Measurements from ENCODE around the gene KLHL33.

The KLHL33 gene

DNA sequence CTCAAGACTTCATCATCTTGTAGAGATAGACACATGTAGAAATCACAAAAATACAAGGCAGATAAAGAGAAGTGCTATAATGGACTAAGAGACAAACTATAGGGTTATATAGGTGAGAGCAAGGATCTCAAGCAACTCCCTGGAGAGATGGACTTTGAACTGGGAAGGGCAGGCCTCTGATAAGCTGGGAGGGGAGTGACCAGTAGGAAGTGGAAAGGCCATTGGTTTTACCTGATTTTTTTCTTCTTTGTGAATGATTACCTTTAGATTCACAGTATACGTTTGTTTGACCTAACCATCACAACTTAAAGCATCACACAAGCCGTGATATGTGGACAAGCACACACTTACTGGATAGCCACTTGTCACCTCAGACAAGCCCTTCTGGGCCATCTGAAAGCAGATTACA is 17.5 kb downstream of the KLHL33 start:
- ATAC-seq (ENCODE audit: insufficient read depth, low read depth) (no peak), DNase-seq (no peak)
- Histone ChIP-seq H3K4me3 (ENCODE audit: low read depth in 1 of 2, low read length in 2 of 2) (no peak overlapping the region), H3K9me3 (ENCODE audit: insufficient read depth, low read length, severe bottlenecking) (no peaks in the 10 kb centered on the region), H3K36me3 (ENCODE audit: insufficient read depth, low read length) (no peaks in the 10 kb centered on the region), H2AFZ (ENCODE audit: low read depth, low read length) (no peak overlapping the region), H4K20me1 (ENCODE audit: insufficient read depth, low read length) (no peaks in the 10 kb centered on the region), H3K9ac (ENCODE audit: low read depth, low read length) (no peak overlapping the region), H3K27me3 (ENCODE audit: insufficient read depth, low read length, poor library complexity) (no peaks in the 10 kb centered on the region), H3K4me1 (ENCODE audit: insufficient read depth, low read length) (peaks cover 20% of the 10 kb centered on the region), H3K27ac (ENCODE audit: low read length) (no peak overlapping the region), H3K4me2 (ENCODE audit: insufficient read depth, low read length) (no peak overlapping the region), H3K79me2 (ENCODE audit: insufficient read depth, low read length) (no peaks in the 10 kb centered on the region)
- no peak for TF ChIP-seq EZH2 (IDR thresholded peaks at IDR 0.05; ENCODE audit: borderline replicate concordance, low read depth, low read length, severe bottlenecking)
- TF ChIP-seq, protein P1, sequence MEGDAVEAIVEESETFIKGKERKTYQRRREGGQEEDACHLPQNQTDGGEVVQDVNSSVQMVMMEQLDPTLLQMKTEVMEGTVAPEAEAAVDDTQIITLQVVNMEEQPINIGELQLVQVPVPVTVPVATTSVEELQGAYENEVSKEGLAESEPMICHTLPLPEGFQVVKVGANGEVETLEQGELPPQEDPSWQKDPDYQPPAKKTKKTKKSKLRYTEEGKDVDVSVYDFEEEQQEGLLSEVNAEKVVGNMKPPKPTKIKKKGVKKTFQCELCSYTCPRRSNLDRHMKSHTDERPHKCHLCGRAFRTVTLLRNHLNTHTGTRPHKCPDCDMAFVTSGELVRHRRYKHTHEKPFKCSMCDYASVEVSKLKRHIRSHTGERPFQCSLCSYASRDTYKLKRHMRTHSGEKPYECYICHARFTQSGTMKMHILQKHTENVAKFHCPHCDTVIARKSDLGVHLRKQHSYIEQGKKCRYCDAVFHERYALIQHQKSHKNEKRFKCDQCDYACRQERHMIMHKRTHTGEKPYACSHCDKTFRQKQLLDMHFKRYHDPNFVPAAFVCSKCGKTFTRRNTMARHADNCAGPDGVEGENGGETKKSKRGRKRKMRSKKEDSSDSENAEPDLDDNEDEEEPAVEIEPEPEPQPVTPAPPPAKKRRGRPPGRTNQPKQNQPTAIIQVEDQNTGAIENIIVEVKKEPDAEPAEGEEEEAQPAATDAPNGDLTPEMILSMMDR (IDR thresholded peaks at IDR 0.05; ENCODE audit: borderline replicate concordance, extremely low read depth, low read length, poor library complexity, severe bottlenecking) = no peak

DNA sequence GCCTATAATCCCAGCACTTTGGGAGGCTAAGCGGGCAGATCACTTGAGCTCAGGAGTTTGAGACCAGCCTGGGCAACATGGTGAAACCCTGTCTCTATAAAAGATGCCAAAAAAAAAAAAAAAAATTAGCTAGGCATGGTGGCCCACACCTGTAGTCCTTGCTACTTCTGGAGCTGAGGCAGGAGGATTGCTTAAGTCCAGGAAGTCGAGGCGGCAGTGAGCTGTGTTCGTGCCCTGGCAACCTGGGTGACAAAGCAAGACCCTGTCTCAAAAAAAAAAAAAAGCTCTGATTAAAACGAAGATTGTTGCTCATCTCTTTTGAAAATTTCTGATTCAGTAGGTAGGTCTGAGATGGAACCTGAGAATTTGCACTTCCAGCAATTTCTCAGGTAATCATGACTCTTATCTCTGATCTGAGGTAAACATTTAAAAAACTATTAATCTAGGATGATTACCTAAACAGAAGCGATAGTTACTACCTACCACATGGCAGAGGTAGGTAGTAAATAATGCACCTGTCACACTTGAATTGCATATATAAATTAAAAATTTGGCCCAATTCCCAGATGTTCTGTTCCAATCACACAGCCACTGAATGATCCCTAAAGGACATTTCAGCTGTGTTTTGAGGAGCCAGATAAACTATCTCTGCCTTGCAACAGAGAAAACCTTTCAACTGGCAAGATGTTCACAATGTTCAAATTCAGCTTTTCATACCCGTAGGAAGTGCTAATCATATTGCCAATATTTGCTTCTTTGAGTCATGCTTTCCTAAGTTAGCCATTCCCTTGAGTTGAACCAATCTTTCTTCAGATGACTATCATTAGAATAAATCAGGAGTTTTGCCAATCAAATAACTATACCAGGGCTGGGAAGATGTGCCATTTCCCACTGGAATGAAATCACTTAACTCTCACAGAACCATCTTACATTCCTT is 18.4 kb downstream of the KLHL33 start:
- Histone ChIP-seq H3K9me3 (ENCODE audit: insufficient read depth, low read length, severe bottlenecking) (no peaks in the 10 kb centered on the region), H4K20me1 (ENCODE audit: insufficient read depth, low read length) (no peaks in the 10 kb centered on the region), H3K4me1 (ENCODE audit: insufficient read depth, low read length) (peaks cover 24% of the 10 kb centered on the region), H3K4me2 (ENCODE audit: insufficient read depth, low read length) (no peak overlapping the region), H3K27me3 (ENCODE audit: insufficient read depth, low read length, poor library complexity) (no peaks in the 10 kb centered on the region), H3K9ac (ENCODE audit: low read depth, low read length) (no peak overlapping the region), H3K79me2 (ENCODE audit: insufficient read depth, low read length) (peaks cover 7% of the 10 kb centered on the region; the same call in 1 of the 2 replicates), H3K27ac (ENCODE audit: low read length) (no peak overlapping the region), H3K4me3 (ENCODE audit: low read depth in 1 of 2, low read length in 2 of 2) (no peak overlapping the region), H2AFZ (ENCODE audit: low read depth, low read length) (no peak overlapping the region), H3K36me3 (ENCODE audit: insufficient read depth, low read length) (no peaks in the 10 kb centered on the region)
- ATAC-seq (ENCODE audit: insufficient read depth, low read depth) = no peak
- DNase-seq = no peak
- TF ChIP-seq, protein P1 (IDR thresholded peaks at IDR 0.05; ENCODE audit: borderline replicate concordance, extremely low read depth, low read length, poor library complexity, severe bottlenecking) = no peak
- no peak for TF ChIP-seq EZH2 (IDR thresholded peaks at IDR 0.05; ENCODE audit: borderline replicate concordance, low read depth, low read length, severe bottlenecking)

DNA sequence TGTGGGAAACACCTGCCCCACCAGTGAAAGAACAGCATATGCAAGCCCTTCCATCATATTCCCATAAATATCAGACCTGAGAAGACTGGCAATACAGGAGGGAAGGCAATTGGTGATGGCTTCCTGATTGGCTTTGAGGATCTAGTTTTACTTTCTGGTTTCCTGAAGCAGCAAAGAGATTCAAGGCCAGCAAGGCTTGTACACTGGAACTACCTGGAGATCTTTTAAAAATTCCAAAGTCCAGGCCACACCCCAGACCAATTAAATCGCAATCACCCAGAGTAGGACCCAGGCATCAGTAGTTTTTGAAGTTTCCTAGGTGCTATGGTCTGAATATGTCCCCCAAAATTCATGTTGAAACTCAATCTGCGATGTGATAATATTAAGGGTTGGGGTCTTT is 19.7 kb downstream of the KLHL33 start:
- H2AFZ ChIP-seq (ENCODE audit: low read depth, low read length) = peak overlapping the region; percentile 89

More for the DNA sequence above, 19.7 kb downstream of the KLHL33 start:
- no peaks in the 10 kb centered on the region for H3K36me3 ChIP-seq (ENCODE audit: insufficient read depth, low read length)
- no peak for ATAC-seq (ENCODE audit: insufficient read depth, low read depth)
- no peak for TF ChIP-seq EZH2 (IDR thresholded peaks at IDR 0.05; ENCODE audit: borderline replicate concordance, low read depth, low read length, severe bottlenecking)
- TF ChIP-seq, protein P1 (IDR thresholded peaks at IDR 0.05; ENCODE audit: borderline replicate concordance, extremely low read depth, low read length, poor library complexity, severe bottlenecking) = no peak
- H3K4me1 ChIP-seq (ENCODE audit: insufficient read depth, low read length) = peaks cover 34% of the 10 kb centered on the region
- H3K79me2 ChIP-seq (ENCODE audit: insufficient read depth, low read length) = peaks cover 10% of the 10 kb centered on the region
- no peak for DNase-seq
- peak overlapping the region; percentile 36; the same call in 1 of the 2 replicates for H3K4me2 ChIP-seq (ENCODE audit: insufficient read depth, low read length)
- H3K27ac ChIP-seq (ENCODE audit: low read length) = peak overlapping the region; percentile 23; the same call in 1 of the 2 replicates
- no peaks in the 10 kb centered on the region for H3K27me3 ChIP-seq (ENCODE audit: insufficient read depth, low read length, poor library complexity)
- H3K4me3 ChIP-seq (ENCODE audit: low read depth in 1 of 2, low read length in 2 of 2) = no peak overlapping the region
- H4K20me1 ChIP-seq (ENCODE audit: insufficient read depth, low read length) = no peaks in the 10 kb centered on the region
- H3K9ac ChIP-seq (ENCODE audit: low read depth, low read length) = no peak overlapping the region
- H3K9me3 ChIP-seq (ENCODE audit: insufficient read depth, low read length, severe bottlenecking) = no peaks in the 10 kb centered on the region

Data from DND-41 (cell line).